ES-I3 (cell line): Measurements from ENCODE around the gene M1AP.

ENCODE experiments used
- H3K36me3 ChIP-seq: 2 replicates; pipeline ENCODE4 v1.6.1; 2013; ENCODE audit warnings: mild to moderate bottlenecking, low read length, control low read depth, moderate library complexity; ENCODE audit not compliant: insufficient read depth
- H3K4me1 ChIP-seq: 2 replicates; pipeline ENCODE4 v1.6.1; 2013; ENCODE audit warnings: mild to moderate bottlenecking, control low read depth, low read length; ENCODE audit not compliant: insufficient read depth
- H3K9ac ChIP-seq: 2 replicates; pipeline ENCODE4 v1.6.1; 2013; ENCODE audit warnings: low read depth, mild to moderate bottlenecking, low read length, moderate library complexity
- H3K9me3 ChIP-seq: 2 replicates; pipeline ENCODE4 v1.6.1; 2013; ENCODE audit warnings: mild to moderate bottlenecking, low read length, moderate library complexity; ENCODE audit not compliant: control insufficient read depth, insufficient read depth

Gene M1AP

GRCh38 chr2:74596584-74596983 is 51.5 kb downstream of the M1AP start:
- Histone ChIP-seq H3K4me1 (no peaks in the 10 kb centered on the region), H3K9me3 (no peaks in the 10 kb centered on the region), H3K36me3 (no peaks in the 10 kb centered on the region), H3K9ac (no peak overlapping the region)

- Histone ChIP-seq H3K4me1 (no peaks in the 10 kb centered on the region), H3K36me3 (no peaks in the 10 kb centered on the region), H3K9ac (no peak overlapping the region), H3K9me3 (no peaks in the 10 kb centered on the region)
These were observed 54.0 kb downstream of the M1AP start for GRCh38 chr2:74593826-74594772.

GRCh38 chr2:74588664-74589063 is 59.5 kb downstream of the M1AP start:
- no peaks in the 10 kb centered on the region for H3K9me3 ChIP-seq
- H3K4me1 ChIP-seq: peaks cover 18% of the 10 kb centered on the region
- no peaks in the 10 kb centered on the region for H3K36me3 ChIP-seq
- no peak overlapping the region for H3K9ac ChIP-seq

- Histone ChIP-seq H3K36me3 (no peaks in the 10 kb centered on the region), H3K4me1 (peaks cover 23% of the 10 kb centered on the region), H3K9me3 (no peaks in the 10 kb centered on the region), H3K9ac (no peak overlapping the region)
These were observed 60.4 kb downstream of the M1AP start for GRCh38 chr2:74587664-74588277.

- H3K36me3 ChIP-seq: no peaks in the 10 kb centered on the region
- no peak overlapping the region for H3K9ac ChIP-seq
- peaks cover 23% of the 10 kb centered on the region for H3K4me1 ChIP-seq
- no peaks in the 10 kb centered on the region for H3K9me3 ChIP-seq
These were observed 62.5 kb downstream of the M1AP start for GRCh38 chr2:74585406-74586185.

- H3K4me1 ChIP-seq: peaks cover 23% of the 10 kb centered on the region
- no peak overlapping the region for H3K9ac ChIP-seq
- no peaks in the 10 kb centered on the region for H3K9me3 ChIP-seq
- no peaks in the 10 kb centered on the region for H3K36me3 ChIP-seq
These were observed 64.0 kb downstream of the M1AP start for GRCh38 chr2:74584088-74584645.

GRCh38 chr2:74583504-74583903 is 64.6 kb downstream of the M1AP start:
- peaks cover 23% of the 10 kb centered on the region for H3K4me1 ChIP-seq
- no peaks in the 10 kb centered on the region for H3K9me3 ChIP-seq
- H3K9ac ChIP-seq: no peak overlapping the region
- no peaks in the 10 kb centered on the region for H3K36me3 ChIP-seq

- H3K36me3 ChIP-seq: no peaks in the 10 kb centered on the region
- no peak overlapping the region for H3K9ac ChIP-seq
- H3K9me3 ChIP-seq: no peaks in the 10 kb centered on the region
- peaks cover 23% of the 10 kb centered on the region for H3K4me1 ChIP-seq
These were observed 65.9 kb downstream of the M1AP start for GRCh38 chr2:74582184-74582583.

- H3K9me3 ChIP-seq: no peaks in the 10 kb centered on the region
- peaks cover 23% of the 10 kb centered on the region for H3K4me1 ChIP-seq
- H3K9ac ChIP-seq: no peak overlapping the region
- no peaks in the 10 kb centered on the region for H3K36me3 ChIP-seq
These were observed 66.7 kb downstream of the M1AP start for GRCh38 chr2:74581463-74581862.

GRCh38 chr2:74578408-74578807 is 69.7 kb downstream of the M1AP start:
- Histone ChIP-seq H3K4me1 (peaks cover 4% of the 10 kb centered on the region), H3K9me3 (no peaks in the 10 kb centered on the region), H3K36me3 (no peaks in the 10 kb centered on the region), H3K9ac (no peak overlapping the region)

GRCh38 chr2:74577448-74577847 is 70.7 kb downstream of the M1AP start:
- Histone ChIP-seq H3K9me3 (no peaks in the 10 kb centered on the region), H3K4me1 (no peaks in the 10 kb centered on the region), H3K36me3 (no peaks in the 10 kb centered on the region), H3K9ac (no peak overlapping the region)

GRCh38 chr2:74576863-74577229 is 71.3 kb downstream of the M1AP start:
- no peak overlapping the region for H3K9ac ChIP-seq
- no peaks in the 10 kb centered on the region for H3K9me3 ChIP-seq
- H3K4me1 ChIP-seq: no peaks in the 10 kb centered on the region
- no peaks in the 10 kb centered on the region for H3K36me3 ChIP-seq

- Histone ChIP-seq H3K4me1 (no peaks in the 10 kb centered on the region), H3K9ac (no peak overlapping the region), H3K9me3 (no peaks in the 10 kb centered on the region), H3K36me3 (no peaks in the 10 kb centered on the region)
These were observed 71.8 kb downstream of the M1AP start for GRCh38 chr2:74576211-74576862.

GRCh38 chr2:74575320-74575719 is 72.8 kb downstream of the M1AP start:
- Histone ChIP-seq H3K9ac (no peak overlapping the region), H3K36me3 (no peaks in the 10 kb centered on the region), H3K4me1 (no peaks in the 10 kb centered on the region), H3K9me3 (no peaks in the 10 kb centered on the region)
